Esophagus (tissue), 2 donors: Measurements from ENCODE around the gene PCDHB12. TPM values are rescaled to one million over a fixed set of nuclear protein-coding genes. Genes with fewer than 3 reads are reported as not detected.
"Not testable (repeated sequence)": the region's sequence is repeated elsewhere in the genome, so short reads cannot be mapped to it uniquely, and the experiment has no call there.

ENCODE experiments used
- H3K27ac ChIP-seq, 2 donors: one replicate each; pipeline ENCODE4 v1.5.1; 2013; ENCODE audit warnings: low read depth in 2 of 2, mild to moderate bottlenecking in 2 of 2, inconsistent platforms in 1 of 2, low read length in 1 of 2, moderate library complexity in 1 of 2
- H3K27me3 ChIP-seq, 2 donors: one replicate each; pipeline ENCODE4 v1.6.1; 2013; ENCODE audit warnings: low read length in 2 of 2, control low read depth in 1 of 2, mild to moderate bottlenecking in 1 of 2; ENCODE audit not compliant: insufficient read depth in 2 of 2, control insufficient read depth in 1 of 2
- H3K36me3 ChIP-seq, 2 donors: one replicate each; pipeline ENCODE4 v1.6.1; 2013; ENCODE audit warnings: low read length in 1 of 2; ENCODE audit not compliant: control insufficient read depth in 2 of 2, insufficient read depth in 2 of 2
- H3K4me1 ChIP-seq, 2 donors: one replicate each; pipeline ENCODE4 v1.6.1; 2013; ENCODE audit warnings: low read length in 1 of 2; ENCODE audit not compliant: control insufficient read depth in 2 of 2, insufficient read depth in 2 of 2
- H3K4me3 ChIP-seq, 2 donors: one replicate each; pipeline ENCODE4 v1.5.1; 2013; ENCODE audit warnings: low read length in 2 of 2, mild to moderate bottlenecking in 2 of 2, low read depth in 1 of 2, moderate library complexity in 1 of 2
- H3K9me3 ChIP-seq, 2 donors: one replicate each; pipeline ENCODE4 v1.6.1; 2013; ENCODE audit warnings: mild to moderate bottlenecking in 2 of 2, low read depth in 1 of 2, low read length in 1 of 2, moderate library complexity in 1 of 2; ENCODE audit not compliant: control insufficient read depth in 2 of 2, insufficient read depth in 1 of 2
- WGBS, 2 donors: extraction: QIAGEN DNeasy Blood & Tissue Kit; methylation state at CpG; one replicate each; pipeline ENCODE4 v1.1.7; 2013; 5-methylcytosine and 5-hydroxymethylcytosine counted together
- polyA plus RNA-seq, 2 donors: library from polyadenylated mRNA; stranded (reverse); fragments of 200-250 nt; gene quantifications; one replicate each; pipeline ENCODE4 v1.2.3, GENCODE V29; 2013
- donor health status: healthy with polysubstance abuse.
- donor health status: Bipolar disorder and iron deficiency.

PCDHB12 gene
- polyA plus RNA-seq, 2 donors: 0.08 to 0.15 TPM

DNA sequence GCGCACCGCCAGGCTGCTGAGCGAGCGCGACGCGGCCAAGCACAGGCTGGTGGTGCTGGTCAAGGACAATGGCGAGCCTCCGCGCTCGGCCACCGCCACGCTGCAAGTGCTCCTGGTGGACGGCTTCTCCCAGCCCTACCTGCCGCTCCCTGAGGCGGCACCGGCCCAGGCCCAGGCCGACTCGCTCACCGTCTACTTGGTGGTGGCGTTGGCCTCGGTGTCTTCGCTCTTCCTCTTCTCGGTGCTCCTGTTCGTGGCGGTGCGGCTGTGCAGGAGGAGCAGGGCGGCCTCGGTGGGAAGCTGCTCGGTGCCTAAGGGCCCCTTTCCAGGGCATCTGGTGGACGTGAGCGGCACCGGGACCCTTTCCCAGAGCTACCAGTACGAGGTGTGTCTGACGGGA lies 6.9 kb upstream of the PCDHB12 start:
- H3K27ac ChIP-seq, H3K4me1 ChIP-seq, H3K4me3 ChIP-seq, H3K27me3 ChIP-seq, H3K36me3 ChIP-seq, H3K9me3 ChIP-seq: not testable (repeated sequence)
- 38 to 42% methylated on average over 28 to 33 of the region's 35 CpGs for WGBS, 2 donors

DNA sequence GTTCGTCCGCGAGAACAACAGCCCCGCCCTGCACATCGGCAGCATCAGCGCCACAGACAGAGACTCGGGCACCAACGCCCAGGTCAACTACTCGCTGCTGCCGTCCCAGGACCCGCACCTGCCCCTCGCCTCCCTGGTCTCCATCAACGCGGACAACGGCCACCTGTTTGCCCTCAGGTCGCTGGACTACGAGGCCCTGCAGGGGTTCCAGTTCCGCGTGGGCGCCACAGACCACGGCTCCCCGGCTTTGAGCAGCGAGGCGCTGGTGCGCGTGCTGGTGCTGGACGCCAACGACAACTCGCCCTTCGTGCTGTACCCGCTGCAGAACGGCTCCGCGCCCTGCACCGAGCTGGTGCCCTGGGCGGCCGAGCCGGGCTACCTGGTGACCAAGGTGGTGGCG lies 1.8 kb downstream of the PCDHB12 start:
- 37 to 47% methylated on average over 31 to 39 of the region's 39 CpGs for WGBS, 2 donors
- not testable (repeated sequence) for H3K36me3 ChIP-seq

DNA sequence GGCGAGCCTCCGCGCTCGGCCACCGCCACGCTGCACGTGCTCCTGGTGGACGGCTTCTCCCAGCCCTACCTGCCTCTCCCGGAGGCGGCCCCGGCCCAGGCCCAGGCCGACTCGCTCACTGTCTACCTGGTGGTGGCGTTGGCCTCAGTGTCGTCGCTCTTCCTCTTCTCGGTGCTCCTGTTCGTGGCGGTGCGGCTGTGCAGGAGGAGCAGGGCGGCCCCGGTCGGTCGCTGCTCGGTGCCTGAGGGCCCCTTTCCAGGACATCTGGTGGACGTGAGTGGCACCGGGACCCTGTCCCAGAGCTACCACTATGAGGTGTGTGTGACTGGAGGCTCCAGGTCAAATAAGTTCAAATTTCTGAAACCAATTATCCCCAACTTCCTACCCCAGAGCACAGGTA lies 2.3 kb downstream of the PCDHB12 start:
- H3K27ac ChIP-seq, H3K36me3 ChIP-seq, H3K27me3 ChIP-seq, H3K4me1 ChIP-seq, H3K4me3 ChIP-seq: not testable (repeated sequence)
- 29% methylated on average over 15 to 22 of the region's 27 CpGs for WGBS, 2 donors
- peaks cover 13 to 19% of the 10 kb centered on the region in 2 donors for H3K9me3 ChIP-seq

More for the DNA sequence above, 1.8 kb downstream of the PCDHB12 start:
- H3K4me1 ChIP-seq, H3K27me3 ChIP-seq, H3K27ac ChIP-seq, H3K4me3 ChIP-seq: not testable (repeated sequence)
- H3K9me3 ChIP-seq: peaks cover 9 to 15% of the 10 kb centered on the region in 2 donors

DNA sequence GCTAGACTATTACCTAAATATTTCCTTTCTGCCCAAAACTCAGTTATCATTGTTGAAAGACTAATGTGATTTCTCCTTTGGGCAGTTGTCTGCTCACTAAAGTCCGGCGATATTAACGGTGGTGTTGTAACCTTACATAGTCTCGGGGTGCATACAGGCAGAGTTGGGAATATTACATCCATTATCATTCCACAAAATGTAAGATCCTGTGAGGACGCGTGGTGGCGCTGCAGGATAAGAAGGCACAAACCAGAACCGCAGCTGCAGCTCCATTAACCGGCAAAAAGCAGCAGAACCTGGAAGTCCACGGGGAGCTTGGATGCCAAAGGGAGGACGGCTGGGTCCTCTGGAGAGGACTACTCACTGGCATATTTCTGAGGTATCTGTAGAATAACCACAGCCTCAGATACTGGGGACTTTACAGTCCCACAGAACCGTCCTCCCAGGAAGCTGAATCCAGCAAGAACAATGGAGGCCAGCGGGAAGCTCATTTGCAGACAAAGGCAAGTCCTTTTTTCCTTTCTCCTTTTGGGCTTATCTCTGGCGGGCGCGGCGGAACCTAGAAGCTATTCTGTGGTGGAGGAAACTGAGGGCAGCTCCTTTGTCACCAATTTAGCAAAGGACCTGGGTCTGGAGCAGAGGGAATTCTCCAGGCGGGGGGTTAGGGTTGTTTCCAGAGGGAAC lies 5.3 kb downstream of the PCDHB12 start, which contains the start of gene PCDHB13:
TSS of gene PCDHB13 (plus strand) at position 264 of the 684 bp plus-strand sequence. CDS start at position 469, 205 bp downstream.
- H3K4me3 ChIP-seq, H3K27me3 ChIP-seq, H3K36me3 ChIP-seq, H3K4me1 ChIP-seq, H3K27ac ChIP-seq: not testable (repeated sequence)
- 10 to 12% methylated on average over 13 to 14 of the region's 18 CpGs for WGBS, 2 donors
- peaks cover 15 to 28% of the 10 kb centered on the region in 2 donors for H3K9me3 ChIP-seq

DNA sequence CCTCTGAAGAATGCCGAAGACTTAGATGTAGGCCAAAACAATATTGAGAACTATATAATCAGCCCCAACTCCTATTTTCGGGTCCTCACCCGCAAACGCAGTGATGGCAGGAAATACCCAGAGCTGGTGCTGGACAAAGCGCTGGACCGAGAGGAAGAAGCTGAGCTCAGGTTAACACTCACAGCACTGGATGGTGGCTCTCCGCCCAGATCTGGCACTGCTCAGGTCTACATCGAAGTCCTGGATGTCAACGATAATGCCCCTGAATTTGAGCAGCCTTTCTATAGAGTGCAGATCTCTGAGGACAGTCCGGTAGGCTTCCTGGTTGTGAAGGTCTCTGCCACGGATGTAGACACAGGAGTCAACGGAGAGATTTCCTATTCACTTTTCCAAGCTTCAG lies 6.1 kb downstream of the PCDHB12 start:
- H3K27ac ChIP-seq, H3K27me3 ChIP-seq, H3K36me3 ChIP-seq, H3K4me1 ChIP-seq, H3K4me3 ChIP-seq: not testable (repeated sequence)
- peaks cover 13 to 26% of the 10 kb centered on the region in 2 donors for H3K9me3 ChIP-seq
- 54 to 64% methylated on average over 7 to 11 of the region's 12 CpGs for WGBS, 2 donors

DNA sequence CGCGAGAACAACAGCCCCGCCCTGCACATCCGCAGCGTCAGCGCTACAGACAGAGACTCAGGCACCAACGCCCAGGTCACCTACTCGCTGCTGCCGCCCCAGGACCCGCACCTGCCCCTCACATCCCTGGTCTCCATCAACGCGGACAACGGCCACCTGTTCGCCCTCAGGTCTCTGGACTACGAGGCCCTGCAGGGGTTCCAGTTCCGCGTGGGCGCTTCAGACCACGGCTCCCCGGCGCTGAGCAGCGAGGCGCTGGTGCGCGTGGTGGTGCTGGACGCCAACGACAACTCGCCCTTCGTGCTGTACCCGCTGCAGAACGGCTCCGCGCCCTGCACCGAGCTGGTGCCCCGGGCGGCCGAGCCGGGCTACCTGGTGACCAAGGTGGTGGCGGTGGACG lies 7.0 kb downstream of the PCDHB12 start:
- not testable (repeated sequence) for H3K27ac ChIP-seq, H3K27me3 ChIP-seq, H3K4me1 ChIP-seq, H3K4me3 ChIP-seq, H3K36me3 ChIP-seq
- WGBS, 2 donors: 31 to 51% methylated on average over 31 to 37 of the region's 40 CpGs
- peaks cover 13 to 19% of the 10 kb centered on the region in 2 donors for H3K9me3 ChIP-seq

DNA sequence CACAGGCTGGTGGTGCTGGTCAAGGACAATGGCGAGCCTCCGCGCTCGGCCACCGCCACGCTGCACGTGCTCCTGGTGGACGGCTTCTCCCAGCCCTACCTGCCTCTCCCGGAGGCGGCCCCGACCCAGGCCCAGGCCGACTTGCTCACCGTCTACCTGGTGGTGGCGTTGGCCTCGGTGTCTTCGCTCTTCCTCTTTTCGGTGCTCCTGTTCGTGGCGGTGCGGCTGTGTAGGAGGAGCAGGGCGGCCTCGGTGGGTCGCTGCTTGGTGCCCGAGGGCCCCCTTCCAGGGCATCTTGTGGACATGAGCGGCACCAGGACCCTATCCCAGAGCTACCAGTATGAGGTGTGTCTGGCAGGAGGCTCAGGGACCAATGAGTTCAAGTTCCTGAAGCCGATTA lies 7.5 kb downstream of the PCDHB12 start:
- WGBS, 2 donors: 36 to 41% methylated on average over 11 to 23 of the region's 26 CpGs
- H3K9me3 ChIP-seq: peaks cover 11 to 19% of the 10 kb centered on the region in 2 donors

DNA sequence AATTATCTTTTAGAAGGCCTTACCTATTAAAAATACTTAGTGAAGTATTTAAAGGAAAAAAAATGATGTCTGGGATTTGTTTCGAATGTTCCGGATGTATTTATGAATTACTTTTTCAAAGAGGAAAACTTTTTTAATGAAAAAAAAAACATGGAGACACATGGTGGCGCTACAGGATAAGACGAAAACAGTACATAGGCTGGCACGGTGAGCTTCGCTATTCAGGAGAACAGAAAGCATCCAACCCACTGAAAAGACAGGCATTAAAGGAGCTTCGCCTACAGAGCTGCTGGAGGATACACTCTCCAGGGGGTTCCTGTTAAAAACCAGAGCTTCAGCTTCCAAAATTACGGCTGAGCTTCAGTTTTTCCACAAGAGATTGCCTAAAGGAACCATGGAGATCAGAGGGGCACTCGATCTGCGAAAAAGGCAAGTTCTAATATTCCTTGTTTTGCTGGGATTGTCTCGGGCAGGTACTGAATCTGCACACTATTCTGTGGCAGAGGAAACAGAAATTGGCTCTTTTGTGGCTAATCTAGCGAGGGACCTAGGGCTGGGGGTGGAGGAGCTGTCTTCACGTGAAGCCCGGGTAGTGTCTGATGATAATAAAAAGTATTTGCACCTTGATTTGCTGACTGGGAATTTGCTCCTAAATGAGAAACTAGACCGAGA lies 14.7 kb downstream of the PCDHB12 start, which contains the start of gene PCDHB14:
TSS of gene PCDHB14 (plus strand) at position 232 of the 672 bp plus-strand sequence. CDS start at position 395, 163 bp downstream.
- Histone ChIP-seq H3K27me3 (no peaks in the 10 kb centered on the region), H3K27ac (no peak within 1 kb of the TSS), H3K9me3 (peaks cover 8 to 19% of the 10 kb centered on the region in 2 donors), H3K36me3 (no peaks in the 10 kb centered on the region), H3K4me1 (no peaks in the 10 kb centered on the region), H3K4me3 (peak within 1 kb of the TSS in 1 of 2 donors; percentile 18)
- 25 to 27% methylated on average over 15 of the region's 15 CpGs for WGBS, 2 donors

More for the DNA sequence above, 7.5 kb downstream of the PCDHB12 start:
- H3K4me1 ChIP-seq, H3K36me3 ChIP-seq, H3K4me3 ChIP-seq, H3K27ac ChIP-seq, H3K27me3 ChIP-seq: not testable (repeated sequence)

DNA sequence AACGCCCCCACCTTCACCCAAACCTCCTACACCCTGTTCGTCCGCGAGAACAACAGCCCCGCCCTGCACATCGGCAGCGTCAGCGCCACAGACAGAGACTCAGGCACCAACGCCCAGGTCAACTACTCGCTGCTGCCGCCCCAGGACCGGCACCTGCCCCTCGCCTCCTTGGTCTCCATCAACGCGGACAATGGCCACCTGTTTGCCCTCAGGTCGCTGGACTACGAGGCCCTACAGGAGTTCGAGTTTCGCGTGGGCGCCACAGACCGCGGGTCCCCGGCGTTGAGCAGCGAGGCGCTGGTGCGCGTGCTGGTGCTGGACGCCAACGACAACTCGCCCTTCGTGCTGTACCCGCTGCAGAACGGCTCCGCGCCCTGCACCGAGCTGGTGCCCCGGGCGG lies 16.3 kb downstream of the PCDHB12 start:
- not testable (repeated sequence) for H3K27me3 ChIP-seq, H3K4me1 ChIP-seq, H3K36me3 ChIP-seq, H3K27ac ChIP-seq, H3K4me3 ChIP-seq
- peaks cover 8 to 14% of the 10 kb centered on the region in 2 donors for H3K9me3 ChIP-seq
- WGBS, 2 donors: 27 to 34% methylated on average over 30 to 34 of the region's 40 CpGs

DNA sequence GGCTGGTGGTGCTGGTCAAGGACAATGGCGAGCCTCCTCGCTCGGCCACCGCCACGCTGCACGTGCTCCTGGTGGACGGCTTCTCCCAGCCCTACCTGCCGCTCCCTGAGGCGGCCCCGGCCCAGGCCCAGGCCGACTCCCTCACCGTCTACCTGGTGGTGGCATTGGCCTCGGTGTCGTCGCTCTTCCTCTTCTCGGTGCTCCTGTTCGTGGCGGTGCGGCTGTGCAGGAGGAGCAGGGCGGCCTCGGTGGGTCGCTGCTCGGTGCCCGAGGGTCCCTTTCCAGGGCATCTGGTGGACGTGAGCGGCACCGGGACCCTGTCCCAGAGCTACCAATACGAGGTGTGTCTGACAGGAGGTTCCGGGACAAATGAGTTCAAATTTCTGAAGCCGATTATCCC lies 16.9 kb downstream of the PCDHB12 start:
- H3K9me3 ChIP-seq: peaks cover 8 to 14% of the 10 kb centered on the region in 2 donors
- H3K27me3 ChIP-seq, H3K4me1 ChIP-seq, H3K4me3 ChIP-seq, H3K27ac ChIP-seq, H3K36me3 ChIP-seq: not testable (repeated sequence)
- 34 to 48% methylated on average over 14 to 30 of the region's 30 CpGs for WGBS, 2 donors
